Suprapubic skin (tissue), 3 donors: ENCODE measurements around the gene PSAT1.

ENCODE experiments used
- POLR2A ChIP-seq, 2 donors: fragments of 450-650 bp; IDR thresholded peaks; one replicate each; pipeline ENCODE4 v1.6.1; 2017; ENCODE audit warnings: antibody characterized with exemption in 2 of 2, mild to moderate bottlenecking in 2 of 2, moderate library complexity in 2 of 2
- TF ChIP-seq, protein P1 (sequence below), 2 donors: fragments of 200-600 bp in 1 of 2; fragments of 450-650 bp in 1 of 2; sonication (generic) in 1 of 2; IDR thresholded peaks; one replicate each; pipeline ENCODE4 v1.5.1; 2016 to 2019; ENCODE audit warnings: antibody characterized with exemption in 2 of 2, mild to moderate bottlenecking in 1 of 2, moderate library complexity in 1 of 2

DNA sequence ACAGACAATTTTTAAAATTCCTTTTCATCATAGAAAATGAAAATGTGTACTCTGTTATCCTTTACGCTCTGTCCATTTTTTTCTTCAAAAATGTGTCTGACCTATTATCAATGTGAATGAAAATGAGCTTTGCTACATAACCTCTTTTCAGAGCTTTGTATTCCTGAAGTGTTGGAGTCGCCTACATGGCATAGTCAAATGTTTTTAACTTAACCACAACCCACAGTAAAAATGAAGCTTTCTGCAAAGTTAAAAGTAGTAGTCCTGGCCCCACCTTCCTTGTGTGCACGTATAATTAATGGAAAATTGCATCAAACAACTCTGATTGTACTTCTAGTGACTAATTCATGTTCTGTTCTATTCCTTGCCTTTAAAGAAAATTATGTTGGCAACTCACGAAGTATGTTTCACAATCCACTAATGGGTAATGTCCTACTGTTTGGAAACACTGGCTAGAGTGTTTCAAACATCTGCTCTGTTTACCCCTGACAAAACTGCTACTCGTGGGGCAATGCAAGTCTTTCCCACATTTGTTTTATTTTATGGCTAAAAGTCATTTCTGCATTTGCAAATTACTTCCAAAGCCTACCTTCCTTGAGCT, 18.6 kb upstream of the PSAT1 start:
- TF ChIP-seq, protein P1, sequence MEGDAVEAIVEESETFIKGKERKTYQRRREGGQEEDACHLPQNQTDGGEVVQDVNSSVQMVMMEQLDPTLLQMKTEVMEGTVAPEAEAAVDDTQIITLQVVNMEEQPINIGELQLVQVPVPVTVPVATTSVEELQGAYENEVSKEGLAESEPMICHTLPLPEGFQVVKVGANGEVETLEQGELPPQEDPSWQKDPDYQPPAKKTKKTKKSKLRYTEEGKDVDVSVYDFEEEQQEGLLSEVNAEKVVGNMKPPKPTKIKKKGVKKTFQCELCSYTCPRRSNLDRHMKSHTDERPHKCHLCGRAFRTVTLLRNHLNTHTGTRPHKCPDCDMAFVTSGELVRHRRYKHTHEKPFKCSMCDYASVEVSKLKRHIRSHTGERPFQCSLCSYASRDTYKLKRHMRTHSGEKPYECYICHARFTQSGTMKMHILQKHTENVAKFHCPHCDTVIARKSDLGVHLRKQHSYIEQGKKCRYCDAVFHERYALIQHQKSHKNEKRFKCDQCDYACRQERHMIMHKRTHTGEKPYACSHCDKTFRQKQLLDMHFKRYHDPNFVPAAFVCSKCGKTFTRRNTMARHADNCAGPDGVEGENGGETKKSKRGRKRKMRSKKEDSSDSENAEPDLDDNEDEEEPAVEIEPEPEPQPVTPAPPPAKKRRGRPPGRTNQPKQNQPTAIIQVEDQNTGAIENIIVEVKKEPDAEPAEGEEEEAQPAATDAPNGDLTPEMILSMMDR (IDR thresholded peaks at IDR 0.05), result no peak
- TF ChIP-seq POLR2A (IDR thresholded peaks at IDR 0.05), result no peak
